Activated CD8-positive, alpha-beta memory T cell treated with anti-CD3 and anti-CD28 coated beads for 48 hours (primary cell): ENCODE data around the gene DHX32.

ENCODE experiments used
- DNase-seq, 3 experiments: peaks; one replicate each; pipeline ENCODE4 v3.0.0-alpha.2; 2020; ENCODE audit warnings: low read depth in 2 of 3, low spot score in 2 of 3

The DHX32 gene

GRCh38 chr10:125816548-125816947 is 64.5 kb downstream of the DHX32 start:
- no peak for DNase-seq

- no peak for DNase-seq
Observed at GRCh38 chr10:125815764-125816163, 65.3 kb downstream of the DHX32 start.

DNA sequence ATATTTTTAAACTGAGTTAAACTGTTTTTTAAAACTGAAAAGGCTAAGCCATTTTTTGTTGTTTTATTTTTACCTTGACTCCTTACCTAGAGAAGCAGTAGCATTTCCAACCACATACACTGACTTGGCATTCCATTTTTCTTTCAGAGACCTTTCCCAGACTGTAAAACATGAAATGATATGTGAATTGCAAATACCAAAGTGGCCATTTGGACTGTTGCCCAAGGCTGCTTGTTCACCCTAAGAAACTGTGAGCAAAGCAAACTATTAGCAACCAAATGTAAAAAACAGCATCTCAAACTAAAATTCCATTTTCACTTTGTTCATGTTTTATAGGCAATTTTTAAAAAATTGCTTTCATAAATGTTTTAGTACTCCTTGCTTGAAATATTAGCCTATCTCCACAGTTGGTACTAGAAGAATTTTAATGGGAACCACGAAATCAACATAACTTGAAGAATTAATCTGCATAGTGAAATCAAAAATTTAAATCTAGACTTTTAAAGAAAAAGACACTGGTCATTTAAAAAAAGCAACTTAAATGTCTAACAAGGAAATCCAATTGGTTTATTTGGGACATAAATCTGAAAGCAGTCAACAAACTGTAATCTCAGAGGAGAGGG is 68.9 kb downstream of the DHX32 start:
- DNase-seq, result no peak

GRCh38 chr10:125811251-125811650 is 69.8 kb downstream of the DHX32 start:
- DNase-seq, result no peak

GRCh38 chr10:125808047-125808446 is 73.0 kb downstream of the DHX32 start:
- DNase-seq, result no peak

GRCh38 chr10:125802739-125803138 is 78.4 kb downstream of the DHX32 start:
- no peak for DNase-seq

DNA sequence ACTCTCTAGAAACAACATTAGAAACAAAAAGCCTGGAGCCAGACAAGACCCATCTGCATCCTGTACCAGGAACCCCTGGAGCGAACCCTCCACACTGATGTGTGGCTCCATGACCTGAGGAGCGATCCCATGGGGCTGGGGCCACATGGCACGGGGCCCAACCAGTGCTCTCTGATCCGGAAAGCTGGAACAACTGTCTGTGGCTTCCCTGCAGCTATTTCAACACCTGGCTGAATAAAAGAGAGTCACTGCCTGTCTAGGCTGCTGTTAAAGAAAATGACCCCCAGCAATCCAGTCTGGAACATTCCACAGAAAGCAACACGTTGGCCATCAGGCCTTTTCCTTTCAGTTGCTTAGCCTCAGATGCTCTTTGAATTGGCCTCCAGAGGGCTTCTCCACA is 79.0 kb downstream of the DHX32 start:
- no peak for DNase-seq

- no peak for DNase-seq
Observed at GRCh38 chr10:125801574-125801973, 79.5 kb downstream of the DHX32 start.

DNA sequence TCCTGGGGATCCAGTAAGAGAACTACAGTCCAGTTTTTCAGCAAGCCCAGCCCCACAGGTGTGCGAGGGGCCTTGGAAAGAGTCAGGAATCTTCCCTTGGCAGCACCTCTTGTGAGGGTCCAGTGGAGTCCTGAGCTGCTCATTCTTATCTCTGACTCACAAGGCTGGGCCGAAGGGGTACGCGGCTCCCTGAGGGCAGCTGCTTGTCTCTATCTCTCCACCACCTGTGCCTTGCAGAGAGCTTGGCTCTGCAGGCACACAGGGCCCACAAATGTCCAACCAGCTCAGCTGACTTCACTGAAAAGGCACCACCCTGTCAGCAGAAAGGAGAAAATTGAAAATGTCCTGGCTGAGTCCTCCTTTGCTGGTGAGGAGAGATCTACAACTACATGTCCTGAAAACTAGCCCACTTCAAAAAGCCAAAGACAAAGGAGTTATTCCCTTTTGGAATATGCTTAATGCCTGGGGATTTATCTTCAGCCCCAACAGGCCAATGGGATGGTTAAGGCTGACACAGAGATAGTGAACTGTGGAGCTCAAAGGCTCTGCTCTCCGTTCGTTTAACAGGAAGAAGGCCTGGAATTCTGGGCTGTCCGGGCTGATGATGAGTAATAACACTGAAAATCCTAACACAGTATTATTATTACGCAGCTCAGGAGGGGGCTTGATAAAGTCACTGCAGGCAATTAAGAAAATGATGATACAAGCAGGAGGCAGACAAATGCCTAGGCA is 81.5 kb downstream of the DHX32 start:
- no peak for DNase-seq

GRCh38 chr10:125797994-125798662 is 83.0 kb downstream of the DHX32 start:
- no peak for DNase-seq

- no peak for DNase-seq
Observed at GRCh38 chr10:125797424-125797823, 83.7 kb downstream of the DHX32 start.

DNA sequence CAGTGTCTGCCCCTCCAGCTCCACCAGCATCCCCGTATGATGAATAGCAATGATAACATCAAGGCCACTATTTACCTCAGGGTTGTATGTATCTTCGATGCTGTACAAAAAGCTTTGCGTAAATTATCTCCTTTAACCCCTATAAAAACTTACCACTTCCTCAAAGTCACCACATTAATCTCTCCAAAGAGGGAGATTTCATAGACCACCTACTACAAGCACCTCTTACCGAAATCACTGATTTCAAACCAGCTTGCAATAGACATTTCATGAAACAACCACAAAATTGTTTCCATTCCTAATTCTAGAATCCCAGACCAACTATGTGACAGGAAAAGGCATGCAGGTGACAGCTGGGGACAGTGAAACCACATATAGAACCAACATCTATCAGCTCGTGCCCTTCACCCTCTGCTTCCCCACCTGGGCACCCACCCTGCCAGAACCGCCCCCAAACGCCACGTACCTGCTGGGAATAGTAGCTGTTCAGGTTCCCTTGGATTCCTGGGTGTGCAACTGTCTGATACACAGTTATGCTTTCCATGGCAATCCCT is 85.4 kb downstream of the DHX32 start:
- DNase-seq, result no peak

DNA sequence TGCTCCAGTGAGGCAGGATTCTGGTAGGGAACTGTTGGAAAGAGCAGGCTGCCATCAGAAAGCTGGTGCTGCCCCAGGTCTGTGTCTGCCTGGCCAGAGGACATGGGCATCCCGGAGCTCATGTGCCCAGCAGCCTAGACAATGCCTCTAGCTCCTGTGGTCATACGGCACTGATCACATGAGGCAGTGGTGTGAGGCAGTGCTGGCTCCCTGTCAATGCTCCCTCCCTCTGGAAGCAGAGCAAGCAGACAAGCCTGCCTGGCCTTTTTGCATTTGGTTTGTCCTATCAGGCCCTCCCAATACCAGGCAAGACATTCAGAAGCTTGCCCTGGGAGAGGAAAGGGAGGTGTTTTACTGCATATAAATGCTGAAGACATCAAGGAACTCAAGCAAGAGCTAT is 86.0 kb downstream of the DHX32 start:
- DNase-seq, result no peak

GRCh38 chr10:125792342-125793300 is 88.5 kb downstream of the DHX32 start:
- DNase-seq, result no peak

DNA sequence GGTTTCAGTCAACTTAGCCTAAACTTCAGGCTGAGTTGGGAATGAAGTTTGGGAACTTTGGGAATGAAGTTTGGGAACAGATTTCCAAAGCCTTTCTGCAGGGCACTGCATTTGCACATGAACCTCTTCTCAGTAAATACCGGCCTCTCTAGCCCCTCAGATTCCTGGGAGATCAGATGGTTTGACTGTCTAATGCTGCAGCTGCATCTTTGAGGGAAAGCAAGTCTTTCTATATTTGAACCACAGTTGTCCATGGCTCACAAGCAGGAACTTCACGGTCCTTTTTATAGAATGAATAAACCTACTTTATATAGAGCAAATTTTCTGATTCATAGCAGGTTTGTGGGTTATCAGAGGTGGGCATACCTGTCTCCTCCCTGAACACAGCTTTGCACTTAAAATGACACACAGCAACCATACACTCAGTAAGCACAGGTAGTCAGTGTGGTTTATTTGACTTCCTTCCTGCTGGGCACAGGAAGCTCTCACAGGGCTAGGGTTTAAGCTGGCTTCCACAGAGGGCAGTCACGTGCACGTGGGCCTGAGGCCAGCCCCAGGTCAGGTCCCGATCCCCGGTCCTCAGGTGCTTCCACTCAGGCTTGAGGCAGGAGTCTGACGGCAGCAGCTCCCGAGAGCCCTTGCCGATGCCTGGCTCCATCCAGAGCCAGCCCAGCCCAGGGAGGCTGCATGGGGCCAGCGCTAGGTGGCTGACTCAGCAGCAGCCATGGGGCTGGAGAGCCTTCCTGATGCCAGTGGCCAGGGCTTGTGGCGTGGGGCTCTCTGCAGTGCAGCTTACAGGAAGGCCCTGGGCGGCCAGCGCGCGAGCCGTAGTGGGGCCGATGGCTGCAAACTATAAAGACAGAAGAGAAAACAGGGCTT is 92.7 kb downstream of the DHX32 start:
- no peak for DNase-seq
